DMS153 treated with DMSO at 0.1 percent for 48 hours (cell line): ENCODE results near the gene SCML1.
"Not testable (repeated sequence)": the region's sequence is repeated elsewhere in the genome, so short reads cannot be mapped to it uniquely, and the experiment has no call there.

Source experiments
- DNase-seq: peaks from one replicate; lab custom pipeline; 2025; ENCODE audit not compliant: unreplicated experiment; lab: John Stamatoyannopoulos, UW

SCML1 gene

DNA sequence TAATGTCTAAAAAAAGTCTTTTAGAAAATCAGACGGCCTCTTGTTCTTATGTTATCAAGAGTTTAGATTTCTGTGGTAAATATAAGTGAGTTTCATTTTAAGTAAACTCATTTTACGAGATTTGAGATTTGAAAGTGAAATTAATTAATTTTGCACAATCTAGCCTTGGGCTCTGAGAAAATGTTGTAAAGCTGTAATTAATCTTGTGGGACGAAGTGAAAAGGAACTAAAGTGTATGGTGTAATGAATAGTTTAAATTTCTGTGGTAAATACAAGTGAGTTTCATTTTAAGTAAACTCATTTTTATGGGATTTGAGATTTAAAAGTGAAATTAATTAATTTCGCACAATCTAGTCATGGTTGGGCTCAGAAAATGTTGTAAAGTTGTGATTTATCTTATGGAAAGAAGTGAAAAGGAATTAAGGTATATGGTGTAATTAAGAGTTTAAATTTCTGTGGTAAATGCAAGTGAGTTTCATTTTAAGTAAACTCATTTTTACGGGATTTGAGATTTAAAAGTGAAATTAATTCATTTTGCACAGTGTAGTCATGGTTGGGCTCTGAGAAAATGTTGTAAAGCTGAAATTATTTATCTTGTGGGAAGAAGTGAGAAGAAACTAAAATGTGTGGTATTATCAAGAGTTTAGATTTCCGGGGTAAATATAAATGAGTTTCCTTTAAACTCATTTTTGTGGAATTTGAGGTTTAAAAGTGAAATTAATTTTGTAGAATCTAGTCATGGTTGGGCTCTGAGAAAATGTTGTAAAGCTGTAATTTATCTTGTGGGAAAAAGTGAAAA lies 1.6 kb downstream of the SCML1 start:
- no peak for DNase-seq

DNA sequence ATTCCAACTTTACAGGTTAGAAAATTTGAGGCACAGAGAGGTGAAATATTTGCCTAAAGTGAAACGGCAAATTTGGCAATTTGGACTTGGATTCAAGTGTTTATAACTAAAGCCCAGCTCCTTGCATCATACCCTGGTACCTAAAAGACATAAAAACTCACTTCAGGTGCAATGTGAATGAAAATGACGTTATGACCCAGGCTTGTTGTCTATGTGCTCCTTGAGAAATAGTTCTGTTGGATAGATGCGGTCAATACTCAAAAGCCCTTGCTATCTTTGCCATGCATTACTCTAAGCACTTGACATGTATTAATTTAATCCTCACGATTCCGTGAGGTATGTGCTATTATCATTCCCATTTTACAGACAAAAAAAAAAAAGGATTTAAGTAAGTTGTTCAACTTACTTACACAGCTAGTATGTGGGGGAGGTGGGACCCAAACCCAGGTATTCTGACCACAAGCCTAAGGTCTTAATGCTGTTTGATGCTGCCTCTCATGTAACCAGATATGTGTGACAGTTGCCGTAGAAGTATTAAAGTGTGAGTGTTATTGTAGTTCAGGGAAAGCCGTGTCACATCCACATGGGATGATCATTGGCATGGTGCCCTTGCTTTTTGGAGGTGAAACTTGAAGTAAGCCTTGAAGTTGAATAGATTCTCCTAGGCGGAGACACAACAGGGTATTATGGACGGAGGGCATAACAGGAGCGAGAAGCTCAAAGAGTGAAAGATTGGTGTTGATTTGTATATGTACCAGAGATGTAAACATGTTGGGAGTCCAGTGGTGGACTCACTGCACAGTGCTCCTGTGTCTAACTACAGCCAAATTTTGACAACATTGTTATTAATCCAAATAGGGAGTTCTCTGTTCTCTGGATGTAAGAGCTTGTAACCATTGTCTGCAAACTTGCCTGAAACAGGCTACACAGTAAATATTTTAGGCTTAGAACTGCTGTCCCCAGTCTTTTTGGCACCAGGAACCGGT lies 3.1 kb downstream of the SCML1 start:
- no peak for DNase-seq

DNA sequence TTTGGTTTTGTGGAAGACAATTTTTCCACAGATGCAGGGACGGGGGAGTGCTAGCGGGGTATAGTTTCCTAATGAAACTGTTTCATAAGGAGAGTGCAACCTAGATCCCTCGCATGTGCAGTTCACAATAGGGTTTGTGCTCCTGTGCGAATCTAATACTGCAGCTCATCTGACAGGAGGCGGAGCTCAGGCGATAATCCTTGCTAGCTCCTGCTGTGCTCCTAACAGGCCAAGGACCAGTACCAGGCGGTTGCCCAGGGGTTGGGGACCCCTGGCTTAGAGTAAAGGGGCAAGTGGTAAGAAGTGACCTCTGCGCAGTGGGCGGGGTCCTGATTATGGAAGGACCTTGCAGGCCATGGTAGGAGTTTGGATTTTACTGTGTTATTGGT lies 3.8 kb downstream of the SCML1 start:
- DNase-seq, result no peak

DNA sequence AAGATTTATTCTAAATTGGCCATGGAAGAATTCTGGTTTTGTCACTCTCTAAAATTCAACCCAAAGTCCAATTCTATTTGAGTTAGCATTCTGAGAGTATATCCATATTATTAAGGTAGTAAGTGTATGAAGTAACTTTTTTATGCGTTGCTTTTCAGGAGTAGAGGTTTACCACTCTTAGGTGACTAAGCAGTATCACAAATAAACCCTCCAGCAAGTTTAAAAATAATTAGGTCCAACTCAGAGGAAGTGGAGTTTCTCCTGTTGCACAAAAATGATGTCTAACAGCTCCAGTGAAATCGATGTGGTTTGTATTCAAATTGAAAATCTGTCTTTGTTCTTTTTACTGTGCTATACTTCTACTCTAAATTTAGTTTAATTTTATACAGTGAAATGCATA lies 6.6 kb downstream of the SCML1 start:
- DNase-seq, result no peak

DNA sequence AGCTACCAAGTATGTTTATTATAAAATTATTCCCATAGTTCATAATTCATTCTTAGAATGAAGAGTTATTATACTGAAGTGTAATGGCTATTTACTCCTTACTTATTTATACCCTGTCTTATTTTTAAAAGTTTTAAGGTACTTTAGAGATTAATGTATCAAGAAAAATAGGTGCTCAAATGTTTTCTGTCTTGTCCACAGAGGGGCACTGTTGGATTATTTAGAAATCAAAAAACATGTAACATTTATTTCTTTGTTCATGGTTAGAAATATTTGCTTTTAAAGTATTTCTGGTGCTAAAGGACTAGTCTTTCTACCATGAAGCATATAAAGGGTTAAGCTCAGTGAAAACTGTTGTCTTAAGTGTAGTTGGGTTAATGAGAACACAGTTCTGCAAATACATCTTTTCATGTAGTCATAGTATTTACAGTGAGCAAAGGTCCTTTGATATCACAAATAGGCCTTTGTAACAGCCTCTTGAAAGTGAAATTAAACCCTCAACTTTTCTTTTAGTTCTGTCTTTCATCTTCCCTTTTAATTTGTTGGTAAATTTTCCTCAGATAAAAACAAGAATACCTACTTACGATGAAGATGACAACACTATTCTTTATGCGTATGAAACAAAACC lies 7.7 kb downstream of the SCML1 start:
- DNase-seq, result no peak

DNA sequence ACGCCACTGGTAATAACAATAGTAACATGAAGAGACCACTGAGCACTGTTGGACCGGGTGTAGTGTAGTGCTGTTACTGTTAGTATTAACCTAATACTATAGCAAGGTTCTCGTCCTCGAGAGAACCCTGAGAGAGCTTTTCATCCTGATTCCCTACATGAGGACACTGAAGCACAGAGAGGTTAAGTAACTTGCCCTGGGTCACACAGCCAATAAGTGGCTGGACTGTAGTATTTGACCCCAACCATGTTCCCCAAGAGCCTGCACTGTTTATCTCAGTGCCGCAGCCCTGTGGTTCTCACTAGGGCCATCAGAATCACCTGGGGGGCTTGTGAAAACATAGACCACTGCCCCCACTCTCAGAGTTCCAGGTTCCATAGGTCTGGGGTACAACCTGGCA lies 10.4 kb downstream of the SCML1 start:
- no peak for DNase-seq

DNA sequence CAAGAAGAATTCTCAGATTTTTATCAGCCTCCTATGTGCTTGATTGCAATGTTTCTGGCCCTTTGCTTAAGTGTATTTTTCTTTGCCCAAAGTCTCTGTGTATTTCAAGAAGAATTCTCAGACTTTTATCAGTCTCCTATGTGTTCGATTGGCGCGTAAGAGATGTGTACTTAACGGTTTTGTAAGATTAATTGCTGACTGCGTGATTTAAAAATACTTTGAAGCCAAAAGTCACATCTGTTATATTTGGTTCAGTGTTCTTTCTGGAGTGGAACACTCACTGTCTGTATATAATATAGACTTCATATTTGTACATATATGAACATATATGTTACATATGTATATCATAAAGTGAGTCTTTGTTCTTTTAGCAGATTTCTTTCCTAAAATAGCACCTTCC lies 11.4 kb downstream of the SCML1 start:
- no peak for DNase-seq

DNA sequence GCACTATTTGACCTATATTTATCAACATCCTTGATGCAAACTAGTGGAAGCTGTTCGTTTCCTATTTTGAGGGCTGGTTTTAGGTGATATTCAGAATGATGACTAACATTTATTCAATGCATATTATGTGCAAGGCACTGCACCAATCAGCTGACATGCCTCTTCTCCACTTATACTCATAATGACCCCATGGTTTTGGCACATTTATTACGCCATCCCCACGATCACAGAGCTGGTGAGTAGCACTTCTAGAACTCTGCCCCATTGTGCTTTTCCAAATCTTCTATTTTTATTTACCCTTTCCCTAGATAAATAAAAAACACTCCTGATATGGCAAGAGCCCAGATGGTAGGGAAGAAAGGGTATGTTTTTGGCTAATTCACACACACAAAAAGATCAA lies 13.1 kb downstream of the SCML1 start:
- DNase-seq, result no peak

DNA sequence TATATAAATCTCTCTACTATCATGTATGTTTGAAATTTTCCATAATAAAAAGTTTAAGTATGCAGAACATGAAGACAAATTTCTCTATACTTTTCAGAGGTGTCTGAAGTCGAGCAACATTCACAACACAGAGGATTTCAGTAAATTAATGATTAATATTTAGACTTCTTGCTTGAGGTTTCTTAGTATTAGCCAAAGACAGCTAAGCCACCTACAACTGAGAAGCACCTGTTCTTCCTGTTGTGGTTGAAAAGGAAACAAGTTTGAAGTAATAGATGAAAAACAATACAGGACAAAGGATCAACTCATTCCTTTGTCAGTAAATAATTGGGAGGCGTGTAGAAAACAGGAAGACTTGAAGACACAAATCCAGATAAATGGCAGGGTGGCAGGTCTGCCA lies 21.1 kb downstream of the SCML1 start:
- no peak for DNase-seq

DNA sequence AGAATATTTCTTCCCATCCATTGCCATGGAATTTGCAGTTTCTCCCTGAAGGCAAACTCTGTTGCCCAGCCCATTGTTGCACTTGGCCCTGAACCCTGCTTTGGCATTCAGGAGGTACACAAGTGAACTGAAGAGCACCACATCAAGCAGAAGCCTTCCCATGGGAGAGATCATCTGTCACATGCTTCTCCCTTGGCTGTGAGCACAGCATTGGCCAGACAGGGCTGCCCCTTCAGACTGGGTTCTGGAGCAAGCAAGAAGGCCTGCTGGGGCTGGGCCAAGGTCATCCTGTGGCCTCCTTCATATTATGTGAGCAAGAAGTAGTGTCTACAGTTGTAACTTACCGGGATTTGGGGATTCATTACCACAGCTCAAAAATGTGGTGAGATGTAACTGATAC lies 22.7 kb downstream of the SCML1 start:
- no peak for DNase-seq

DNA sequence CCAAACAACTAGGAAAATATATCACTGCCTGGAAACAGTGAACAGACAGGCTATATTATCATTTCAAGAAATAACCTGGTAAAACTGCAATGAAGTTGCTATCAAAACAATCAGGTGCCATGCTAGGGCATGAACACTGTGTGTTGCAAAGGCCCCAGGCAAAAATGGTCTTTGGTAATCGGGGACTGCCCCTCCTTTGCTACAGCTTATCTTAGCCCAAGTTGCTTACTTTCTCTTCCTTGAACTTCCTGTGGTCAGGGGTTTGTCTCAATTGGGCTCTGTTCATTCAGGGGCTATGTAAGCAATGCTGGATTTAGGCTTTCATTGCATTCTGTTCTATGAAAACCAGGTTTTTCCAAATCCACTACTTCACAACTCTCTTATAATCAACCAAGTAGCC lies 30.4 kb downstream of the SCML1 start:
- DNase-seq, result no peak

DNA sequence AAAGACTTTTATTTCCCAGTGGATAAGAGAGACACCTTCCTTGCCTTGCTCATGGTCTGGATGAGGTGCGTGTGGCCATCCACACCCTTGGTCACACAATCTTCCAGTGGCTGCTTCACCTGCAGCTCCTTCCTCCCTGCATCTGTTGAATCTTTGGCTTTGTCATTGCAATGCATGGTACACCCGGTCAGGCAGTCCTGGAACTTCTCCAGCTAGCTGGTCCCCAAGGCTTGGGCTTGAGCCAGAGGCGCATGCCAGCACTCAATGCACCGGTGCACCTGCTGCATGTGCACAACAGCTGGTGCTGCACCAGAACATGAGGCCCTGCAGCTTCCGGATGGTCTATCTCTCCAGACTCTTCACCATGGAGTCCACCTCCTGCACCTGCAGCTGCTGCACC lies 31.7 kb downstream of the SCML1 start:
- no peak for DNase-seq

DNA sequence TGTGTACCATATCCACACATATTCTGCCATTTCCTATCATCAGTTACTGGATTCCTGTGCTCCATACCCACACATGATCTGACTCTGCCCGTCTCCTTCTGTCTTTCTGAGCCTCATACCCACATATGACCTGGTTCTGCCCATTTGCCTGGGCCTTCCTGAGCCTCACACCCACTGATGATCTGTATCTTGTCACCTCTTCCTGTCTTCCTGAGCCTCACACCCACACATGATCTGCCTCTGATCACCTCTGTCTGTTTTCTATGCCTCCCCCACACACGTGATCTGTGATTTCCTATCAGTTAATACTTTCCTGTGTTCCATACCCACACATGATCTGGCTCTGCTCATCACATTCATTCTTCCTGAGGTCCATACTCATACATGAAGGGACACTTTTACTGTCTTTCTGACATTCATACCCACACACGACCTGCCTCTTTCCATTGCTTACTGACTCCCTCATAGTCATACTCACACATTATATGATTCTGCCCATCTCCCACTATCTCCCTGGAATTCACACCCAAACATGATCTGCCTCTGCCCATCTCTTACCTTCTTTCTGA lies 32.5 kb downstream of the SCML1 start:
- DNase-seq, result no peak

DNA sequence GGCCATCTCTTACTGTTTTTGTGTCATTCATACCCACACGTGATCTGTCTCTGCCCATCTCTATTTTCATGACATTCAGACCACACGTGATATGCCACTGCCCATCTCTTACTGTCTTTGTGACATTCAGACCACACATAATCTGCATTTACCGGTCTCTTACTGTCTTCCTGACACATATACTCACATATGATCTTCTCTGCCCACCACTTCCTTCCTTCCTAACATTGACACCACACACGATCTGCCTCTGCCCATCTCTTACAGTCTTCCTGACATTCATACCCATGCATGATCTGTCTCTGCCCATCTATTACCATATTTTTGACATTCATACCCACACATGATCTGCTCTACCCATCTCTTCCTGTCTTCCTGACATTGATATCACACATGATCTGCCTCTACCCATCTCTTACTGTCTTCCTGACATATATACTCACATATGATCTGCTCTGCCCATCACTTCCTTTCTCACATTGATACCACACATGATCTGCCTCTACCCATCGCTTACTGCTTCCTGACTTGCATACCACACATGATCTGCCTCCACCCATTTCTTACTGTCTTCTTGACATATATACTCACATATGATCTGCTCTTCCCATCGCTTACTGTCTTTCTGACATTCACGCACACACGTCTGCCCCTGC lies 36.1 kb downstream of the SCML1 start:
- no peak for DNase-seq

DNA sequence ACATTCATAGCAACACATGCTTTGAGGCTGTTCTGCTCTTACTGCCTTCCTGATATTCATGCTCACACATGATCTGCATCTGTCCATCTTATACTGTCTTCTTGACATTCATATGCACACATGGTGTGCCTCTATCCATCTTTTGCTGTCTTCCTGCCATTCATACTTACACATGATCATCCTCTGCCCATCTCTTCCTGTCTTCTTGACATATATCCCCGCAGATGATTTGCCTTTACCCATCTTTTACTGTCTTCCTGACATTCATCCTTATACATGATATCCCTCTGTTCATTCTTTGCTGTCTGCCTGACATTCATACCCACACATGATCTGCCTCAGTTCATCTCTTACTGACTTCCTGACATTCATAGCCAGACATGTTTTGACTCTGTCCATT lies 36.8 kb downstream of the SCML1 start:
- no peak for DNase-seq

DNA sequence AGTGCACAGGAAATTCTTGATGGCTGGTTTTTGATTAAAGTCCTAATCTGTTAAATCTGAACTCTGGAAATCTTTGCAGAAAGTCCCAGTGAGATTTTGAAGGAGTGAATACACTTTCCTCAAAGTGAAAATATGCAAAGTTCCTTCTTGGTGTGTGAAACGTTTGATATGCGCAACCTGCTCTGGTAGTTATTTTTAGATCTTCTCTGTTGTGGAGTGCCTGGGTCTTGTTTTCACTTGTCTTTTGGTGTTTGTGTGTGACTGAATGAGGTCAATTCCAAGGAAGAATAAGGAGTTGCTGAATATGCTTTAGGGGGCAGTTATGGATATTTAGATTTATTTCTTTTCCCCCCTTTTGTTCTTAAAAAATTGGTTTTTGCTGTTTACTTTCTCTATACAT lies 41.7 kb downstream of the SCML1 start:
- no peak for DNase-seq

DNA sequence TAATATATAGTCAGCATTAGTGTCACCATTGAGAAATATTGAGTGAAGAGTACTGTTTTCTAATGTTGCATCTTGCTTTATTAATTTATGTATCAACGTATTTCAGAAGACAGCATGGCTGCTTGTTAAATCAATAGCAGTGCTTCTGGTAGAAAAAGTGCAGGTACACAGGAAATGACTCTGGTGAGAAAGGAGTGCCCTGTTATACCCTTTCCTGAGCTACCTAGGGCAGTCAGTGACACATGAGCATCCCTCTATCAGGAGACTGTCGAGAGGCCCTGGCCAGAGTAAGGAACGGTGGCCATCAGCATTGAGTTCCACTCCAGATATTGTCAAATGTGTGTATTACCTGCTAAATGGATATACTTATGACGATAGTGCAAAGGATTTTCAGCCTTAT lies 42.1 kb downstream of the SCML1 start:
- DNase-seq, result no peak

DNA sequence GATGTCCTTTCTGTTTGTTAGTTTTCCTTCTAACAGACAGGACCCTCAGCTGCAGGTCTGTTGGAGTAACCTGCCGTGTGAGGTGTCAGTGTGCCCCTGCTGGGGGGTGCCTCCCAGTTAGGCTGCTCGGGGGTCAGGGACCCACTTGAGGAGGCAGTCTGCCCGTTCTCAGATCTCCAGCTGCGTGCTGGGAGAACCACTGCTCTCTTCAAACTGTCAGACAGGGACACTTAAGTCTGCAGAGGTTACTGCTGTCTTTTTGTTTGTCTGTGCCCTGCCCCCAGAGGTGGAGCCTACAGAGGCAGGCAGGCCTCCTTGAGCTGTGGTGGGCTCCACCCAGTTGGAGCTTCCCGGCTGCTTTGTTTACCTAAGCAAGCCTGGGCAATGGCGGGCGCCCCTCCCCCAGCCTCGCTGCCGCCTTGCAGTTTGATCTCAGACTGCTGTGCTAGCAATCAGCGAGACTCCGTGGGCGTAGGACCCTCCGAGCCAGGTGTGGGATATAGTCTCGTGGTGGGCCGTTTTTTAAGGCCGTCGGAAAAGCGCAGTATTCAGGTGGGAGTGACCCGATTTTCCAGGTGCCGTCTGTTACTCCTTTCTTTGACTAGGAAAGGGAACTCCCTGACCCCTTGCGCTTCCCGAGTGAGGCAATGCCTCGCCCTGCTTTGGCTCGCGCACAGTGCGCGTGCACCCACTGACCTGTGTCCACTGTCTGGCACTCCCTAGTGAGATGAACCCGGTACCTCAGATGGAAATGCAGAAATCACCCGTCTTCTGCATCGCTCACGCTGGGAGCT lies 49.5 kb downstream of the SCML1 start:
- DNase-seq, result not testable (repeated sequence)

DNA sequence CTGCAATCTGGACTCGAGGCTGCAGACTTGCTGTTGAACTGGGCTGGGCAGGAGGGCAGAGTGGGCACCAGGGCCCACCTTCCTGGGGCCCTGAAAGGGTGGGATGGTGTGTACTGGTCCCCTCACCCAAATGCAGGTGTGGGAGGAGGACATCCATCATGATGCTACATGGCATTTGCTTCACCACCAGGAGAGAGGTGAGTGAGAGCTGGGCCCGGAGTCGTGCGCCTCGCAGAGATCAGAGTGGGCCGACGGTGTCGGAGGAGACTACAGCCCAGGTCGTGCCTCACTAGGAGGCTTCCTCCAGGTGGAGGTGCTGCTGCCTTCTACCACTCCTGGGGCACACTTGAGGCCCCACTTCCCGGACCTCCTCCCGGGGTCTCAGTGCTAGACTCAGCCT lies 50.3 kb downstream of the SCML1 start:
- DNase-seq, result no peak

DNA sequence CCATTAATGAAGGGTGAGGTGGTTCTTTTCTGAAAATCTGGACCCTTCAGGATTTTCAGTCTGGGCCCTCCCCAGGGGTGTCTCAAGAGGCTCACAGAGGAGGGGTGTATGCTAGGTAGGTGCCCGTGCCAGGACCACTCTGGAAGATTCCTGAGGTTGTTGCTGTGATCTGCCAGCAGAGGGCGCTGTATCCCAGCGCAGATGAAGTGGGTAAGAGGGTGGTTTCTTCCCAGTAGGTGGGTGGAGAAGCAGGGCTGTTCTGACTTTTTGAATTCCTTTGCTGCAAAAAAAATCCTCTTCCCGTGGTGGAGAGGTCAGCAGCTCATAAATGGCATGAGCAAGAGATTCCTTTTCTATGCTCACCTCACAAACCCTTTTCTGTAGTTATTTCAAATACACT lies 51.1 kb downstream of the SCML1 start:
- DNase-seq, result peak; percentile 5
